Activated CD8-positive, alpha-beta T cell treated with anti-CD3 and anti-CD28 coated beads for 36 hours (primary cell): ENCODE data around the gene SPTSSB. TPM values are rescaled to one million over a fixed set of nuclear protein-coding genes. Genes with fewer than 3 reads are reported as not detected.

Source experiments
- ATAC-seq: fragments of 200-7000 bp; cut with Tn5 transposase; one replicate; pipeline ENCODE4 v1.10.0; 2021; ENCODE audit warnings: mild to moderate bottlenecking, moderate library complexity
- CTCF ChIA-PET: fragments of 350-600 bp; sonication (Branson Sonifier 250); formaldehyde crosslinking; loops from one replicate; lab custom pipeline; 2021; ENCODE audit warnings: antibody characterized with exemption; lab: Charles Lee
- POLR2A ChIA-PET: fragments of 350-600 bp; sonication (Branson Sonifier 250); formaldehyde crosslinking; loops from one replicate; lab custom pipeline; 2021; ENCODE audit warnings: antibody characterized with exemption; lab: Charles Lee
- DNase-seq: peaks from one replicate; pipeline ENCODE4 v3.0.0-alpha.2; 2020
- H3K27ac Mint-ChIP-seq: one replicate; pipeline ENCODE4 v1.8.0; 2021; ENCODE audit warnings: mild to moderate bottlenecking, mixed read lengths
- H3K27me3 Mint-ChIP-seq: one replicate; pipeline ENCODE4 v1.8.0; 2021; ENCODE audit warnings: mixed read lengths
- H3K36me3 Mint-ChIP-seq: one replicate; pipeline ENCODE4 v1.8.0; 2021; ENCODE audit warnings: low read depth, mixed read lengths
- H3K4me1 Mint-ChIP-seq: one replicate; pipeline ENCODE4 v1.8.0; 2021; ENCODE audit warnings: low read depth, mixed read lengths
- H3K4me3 Mint-ChIP-seq: one replicate; pipeline ENCODE4 v1.8.0; 2021; ENCODE audit warnings: mild to moderate bottlenecking, moderate library complexity, mixed read lengths
- H3K9me3 Mint-ChIP-seq: one replicate; pipeline ENCODE4 v1.8.0; 2021; ENCODE audit warnings: mixed read lengths
- CTCF ChIP-seq: fragments of 200-600 bp; IDR thresholded peaks from one replicate; pipeline ENCODE4 v1.8.0; 2022; ENCODE audit warnings: antibody characterized with exemption, mild to moderate bottlenecking
- intact Hi-C: fragments of 100-400 bp; cut with micrococcal nuclease; formaldehyde crosslinking; loops from one replicate; pipeline ENCODE4 v1.10.0; 2022
- total RNA-seq, 2 experiments: library from RNA; stranded (reverse); gene quantifications; one replicate each; pipeline ENCODE4 v1.2.3, GENCODE V29; 2021

SPTSSB gene
- total RNA-seq, 2 experiments from 2014 or later: not detected

GRCh38 chr3:161414907-161415306, 43.6 kb upstream of the SPTSSB start:
- Mint-ChIP-seq H3K36me3 (no peaks in the 10 kb centered on the region), H3K27me3 (no peaks in the 10 kb centered on the region), H3K9me3 (no peaks in the 10 kb centered on the region), H3K27ac (no peak overlapping the region), H3K4me1 (no peaks in the 10 kb centered on the region), H3K4me3 (no peak overlapping the region)
- CTCF ChIA-PET: interaction anchor here (0.9 to 1.5 kb wide), 5 partner anchors 40 to 145 kb away, joined by 3 to 6 read pairs (median 3); no protein-coding TSS in a partner anchor
- DNase-seq: no peak
- intact Hi-C loops: no loop called here
- POLR2A ChIA-PET: no interaction called here
- ATAC-seq: no peak
- no peak for TF ChIP-seq CTCF

- no peaks in the 10 kb centered on the region for H3K4me1 Mint-ChIP-seq
- ATAC-seq: no peak
- H3K9me3 Mint-ChIP-seq: no peaks in the 10 kb centered on the region
- TF ChIP-seq CTCF: no peak
- no peak overlapping the region for H3K27ac Mint-ChIP-seq
- POLR2A ChIA-PET: no interaction called here
- DNase-seq: no peak
- intact Hi-C loops: no loop called here
- H3K27me3 Mint-ChIP-seq: no peaks in the 10 kb centered on the region
- H3K36me3 Mint-ChIP-seq: no peaks in the 10 kb centered on the region
- CTCF ChIA-PET: interaction anchor here (1.6 to 2.2 kb wide), 2 partner anchors 9 to 139 kb away, joined by 7 to 8 read pairs; no protein-coding TSS in a partner anchor
- no peak overlapping the region for H3K4me3 Mint-ChIP-seq
These were observed 42.5 kb upstream of the SPTSSB start for GRCh38 chr3:161413855-161414210.

GRCh38 chr3:161413127-161413854, 42.0 kb upstream of the SPTSSB start:
- Mint-ChIP-seq H3K27ac (no peak overlapping the region), H3K4me1 (no peaks in the 10 kb centered on the region), H3K9me3 (no peaks in the 10 kb centered on the region), H3K36me3 (no peaks in the 10 kb centered on the region), H3K27me3 (no peaks in the 10 kb centered on the region), H3K4me3 (no peak overlapping the region)
- ChIA-PET CTCF (interaction anchor here (1.1 to 2.2 kb wide), 4 partner anchors 9 to 139 kb away, joined by 4 to 8 read pairs (median 6); no protein-coding TSS in a partner anchor), POLR2A (no interaction called here)
- intact Hi-C loops: no loop called here
- DNase-seq (no peak), ATAC-seq (no peak)
- TF ChIP-seq CTCF: no peak

GRCh38 chr3:161412123-161412522, 40.8 kb upstream of the SPTSSB start:
- Mint-ChIP-seq H3K27me3 (no peaks in the 10 kb centered on the region), H3K27ac (no peak overlapping the region)

More at GRCh38 chr3:161412123-161412522, 40.8 kb upstream of the SPTSSB start:
- intact Hi-C loops: no loop called here
- no peaks in the 10 kb centered on the region for H3K36me3 Mint-ChIP-seq
- no peaks in the 10 kb centered on the region for H3K9me3 Mint-ChIP-seq
- ATAC-seq (no peak), DNase-seq (no peak)
- H3K4me3 Mint-ChIP-seq: no peak overlapping the region
- ChIA-PET POLR2A (interaction anchor here (1.1 kb wide), 1 partner anchor 11 kb away, joined by 3 read pairs; no protein-coding TSS in a partner anchor), CTCF (interaction anchor here (1.1 to 2.2 kb wide), 4 partner anchors 10 to 138 kb away, joined by 4 to 8 read pairs (median 6); no protein-coding TSS in a partner anchor)
- no peak for TF ChIP-seq CTCF
- H3K4me1 Mint-ChIP-seq: peaks cover under 1% of the 10 kb centered on the region
